GM18526 (cell line): ENCODE results near the gene VTA1.

Experiments used
- POLR2A ChIP-seq: IDR thresholded peaks from 3 replicates; pipeline ENCODE4 v1.6.1; 2011; ENCODE audit not compliant: insufficient read length; ENCODE audit errors: extremely low read depth

The VTA1 gene

DNA sequence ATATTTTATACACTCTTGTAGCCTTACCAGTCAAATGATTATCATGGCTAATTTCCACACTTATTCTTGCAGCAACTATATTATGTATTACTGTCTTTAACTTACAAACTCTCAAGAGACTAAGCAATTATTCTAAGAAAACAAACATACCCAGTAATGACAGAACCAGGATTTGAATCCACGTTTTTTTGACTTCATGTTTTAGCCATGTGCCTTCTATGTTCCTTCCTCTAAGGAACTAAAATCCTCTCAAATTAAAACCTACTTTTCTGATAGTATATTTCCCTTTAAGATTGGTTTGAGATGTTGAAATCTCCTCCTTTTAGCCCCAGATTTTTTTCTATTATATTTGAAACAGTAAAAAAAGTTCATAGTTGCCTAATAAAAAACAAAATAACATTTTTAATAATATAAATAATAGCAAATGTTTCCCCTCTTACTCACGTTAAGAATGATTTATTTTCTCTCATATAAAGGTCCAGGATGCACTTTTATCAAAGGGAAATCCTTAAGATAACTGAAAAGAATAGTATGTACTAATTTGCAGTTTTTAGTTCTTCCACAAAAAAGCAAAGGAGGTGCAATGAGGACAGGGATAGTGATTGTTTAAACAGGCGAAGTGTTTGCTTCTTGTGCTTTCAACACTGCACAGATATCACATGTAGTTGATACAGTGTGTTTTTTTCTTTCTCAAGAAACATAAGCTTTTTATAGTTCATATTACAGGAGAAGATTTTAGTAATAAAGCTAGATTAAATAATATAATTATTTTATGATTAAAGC lies 54.0 kb downstream of the VTA1 start:
- TF ChIP-seq POLR2A, result no peak

DNA sequence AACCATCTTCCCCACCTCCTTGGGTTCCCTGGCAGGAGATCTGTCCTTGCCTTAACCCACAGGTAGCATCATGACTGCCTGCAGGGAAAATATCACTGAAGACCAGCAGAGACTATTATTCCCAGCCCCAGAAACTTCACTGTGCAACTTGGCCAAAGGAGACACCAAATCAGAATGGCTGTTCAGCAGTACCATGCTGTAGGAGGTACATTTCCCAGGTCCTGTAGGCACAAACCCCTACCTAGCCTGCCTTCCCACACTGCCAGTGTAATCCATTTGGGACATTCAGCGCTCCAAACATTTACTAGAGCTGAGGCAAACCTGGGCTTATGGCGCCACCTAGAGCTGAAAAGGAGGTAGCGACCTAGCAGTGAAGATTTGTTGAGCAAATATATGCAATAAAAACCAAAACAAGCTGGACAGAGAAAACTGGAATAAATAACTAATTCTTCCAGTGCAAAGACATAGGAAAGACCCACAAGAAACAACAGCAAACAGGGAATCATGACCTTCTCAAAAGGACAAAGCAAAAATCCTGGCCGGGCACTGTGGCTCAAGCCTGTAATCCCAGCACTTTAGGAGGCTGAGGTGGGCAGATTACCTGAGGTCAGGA lies 60.3 kb downstream of the VTA1 start:
- TF ChIP-seq POLR2A, result no peak

DNA sequence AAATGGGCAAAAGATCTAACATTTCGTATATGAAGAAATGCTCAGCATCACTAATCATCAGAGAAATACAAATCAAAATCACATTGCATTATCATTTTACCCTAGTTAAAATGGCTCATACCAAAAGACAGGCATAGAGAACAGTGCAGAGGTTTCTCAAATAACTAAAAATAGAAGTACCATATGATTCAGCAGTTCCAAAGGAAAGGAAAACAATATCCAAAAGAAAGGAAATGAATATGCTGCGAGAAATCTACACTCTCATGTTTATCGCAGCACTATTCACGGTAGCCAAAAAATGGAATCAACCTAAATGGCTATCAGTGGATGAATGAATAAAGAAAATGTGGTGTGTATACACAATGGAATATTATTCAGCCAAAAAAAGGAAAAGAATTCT lies 63.5 kb downstream of the VTA1 start:
- no peak for TF ChIP-seq POLR2A

DNA sequence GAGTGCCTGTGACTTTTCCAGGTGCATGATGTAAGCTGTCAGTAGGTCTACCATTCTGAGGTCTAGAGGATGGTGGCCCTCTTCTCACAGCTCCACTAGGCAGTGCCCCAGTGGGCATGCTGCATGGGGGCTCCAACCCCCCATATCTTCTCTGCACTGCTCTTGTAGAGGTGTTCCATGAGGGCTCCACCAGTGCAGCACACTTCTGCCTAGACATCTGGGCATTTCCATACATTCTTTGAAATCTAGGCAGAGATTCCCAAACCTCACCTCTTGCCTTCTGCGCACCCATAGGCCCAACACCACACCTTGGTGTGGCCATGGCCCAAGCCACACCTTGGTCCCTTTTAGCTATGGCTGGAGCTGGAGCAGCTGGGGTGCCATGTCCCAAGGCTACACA lies 66.3 kb downstream of the VTA1 start:
- no peak for TF ChIP-seq POLR2A

DNA sequence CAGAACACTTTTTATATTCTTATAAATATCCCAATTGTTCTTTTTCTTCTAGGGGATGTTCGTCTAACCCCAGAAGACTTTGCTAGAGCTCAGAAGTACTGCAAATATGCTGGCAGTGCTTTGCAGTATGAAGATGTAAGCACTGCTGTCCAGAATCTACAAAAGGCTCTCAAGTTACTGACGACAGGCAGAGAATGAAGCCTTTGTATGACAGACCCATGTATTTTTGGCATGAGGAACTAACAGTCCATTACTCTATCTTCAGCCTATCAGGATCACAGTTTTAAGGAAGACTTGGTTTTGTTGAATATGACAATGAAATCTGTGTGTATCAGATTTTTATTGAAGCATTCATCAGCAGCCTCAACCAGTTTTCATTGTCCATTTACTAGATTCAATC lies 71.4 kb downstream of the VTA1 start:
- no peak for TF ChIP-seq POLR2A

DNA sequence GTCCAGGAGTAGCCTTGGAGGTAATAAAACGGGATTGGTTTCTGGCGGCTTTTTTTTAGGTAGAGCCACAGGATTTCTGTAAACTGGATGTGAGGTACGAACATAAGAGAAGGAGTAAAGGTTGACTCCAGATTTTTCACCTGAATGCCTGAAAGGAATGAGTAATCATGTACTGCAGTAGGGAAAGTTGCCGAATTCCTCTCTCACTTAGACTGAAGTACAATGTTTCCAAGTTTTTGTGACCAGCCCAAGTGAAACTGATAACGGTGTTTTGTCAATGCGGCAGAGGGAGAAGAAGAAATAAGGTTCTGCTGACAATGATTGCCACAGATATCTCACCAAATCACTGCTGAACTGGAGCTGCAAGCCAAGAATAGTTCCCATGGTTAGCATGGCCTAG lies 75.0 kb downstream of the VTA1 start:
- TF ChIP-seq POLR2A, result no peak

DNA sequence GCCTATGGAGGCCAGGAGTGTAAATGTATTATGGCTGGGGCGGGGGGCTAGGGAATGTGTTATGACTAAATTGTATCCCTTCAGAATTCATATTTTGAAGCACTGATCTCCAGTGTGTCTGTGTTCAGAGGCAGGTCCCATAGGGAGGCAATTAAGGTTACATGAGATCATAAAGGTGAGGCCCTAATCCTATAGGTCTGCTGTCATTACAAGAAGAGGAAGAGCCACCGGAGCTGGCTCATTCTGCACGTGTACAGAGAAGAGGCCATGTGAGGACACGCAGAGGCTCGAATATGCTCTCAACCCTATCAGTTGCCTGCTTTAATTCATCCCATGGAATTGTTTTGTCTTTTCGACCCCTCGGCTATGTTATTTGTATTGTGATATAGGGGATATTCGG lies 76.9 kb downstream of the VTA1 start:
- no peak for TF ChIP-seq POLR2A

DNA sequence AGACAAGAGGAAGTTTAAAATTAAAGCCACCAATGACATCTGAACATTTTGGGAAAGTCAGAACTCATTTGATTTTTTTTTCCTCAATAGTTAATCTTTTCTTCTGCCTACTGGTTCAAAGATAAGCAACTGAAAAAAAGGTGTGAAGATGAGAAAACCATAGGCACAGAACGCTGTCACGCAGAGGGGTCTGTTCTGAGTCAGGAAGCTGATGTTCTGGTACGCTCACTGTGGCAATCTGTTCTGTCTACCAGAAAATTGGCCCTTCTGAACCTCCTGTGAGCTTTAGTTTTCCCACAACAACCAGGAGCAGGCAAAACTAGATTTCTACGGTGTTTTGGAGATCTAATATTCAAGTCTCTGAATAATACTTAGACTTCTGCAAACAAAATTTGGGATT lies 78.1 kb downstream of the VTA1 start:
- TF ChIP-seq POLR2A, result no peak

DNA sequence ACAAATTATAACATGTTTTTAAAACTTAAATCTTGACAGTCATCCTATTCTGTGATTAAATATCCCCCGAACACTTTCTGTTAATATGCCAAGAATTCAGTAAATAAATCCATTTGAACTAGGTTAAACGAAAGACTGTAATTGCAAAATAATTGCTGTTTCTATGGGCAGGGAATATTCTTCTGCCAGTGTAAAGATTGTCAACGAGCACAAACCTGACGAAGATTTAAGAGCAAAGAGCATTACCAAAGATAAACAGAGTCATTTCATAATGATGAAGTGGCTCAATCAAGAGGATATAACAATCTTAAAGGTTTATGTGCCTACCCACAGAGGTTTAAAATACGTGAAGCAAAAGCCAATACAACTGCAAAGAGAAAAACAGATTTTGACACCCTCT lies 78.5 kb downstream of the VTA1 start:
- TF ChIP-seq POLR2A, result no peak

DNA sequence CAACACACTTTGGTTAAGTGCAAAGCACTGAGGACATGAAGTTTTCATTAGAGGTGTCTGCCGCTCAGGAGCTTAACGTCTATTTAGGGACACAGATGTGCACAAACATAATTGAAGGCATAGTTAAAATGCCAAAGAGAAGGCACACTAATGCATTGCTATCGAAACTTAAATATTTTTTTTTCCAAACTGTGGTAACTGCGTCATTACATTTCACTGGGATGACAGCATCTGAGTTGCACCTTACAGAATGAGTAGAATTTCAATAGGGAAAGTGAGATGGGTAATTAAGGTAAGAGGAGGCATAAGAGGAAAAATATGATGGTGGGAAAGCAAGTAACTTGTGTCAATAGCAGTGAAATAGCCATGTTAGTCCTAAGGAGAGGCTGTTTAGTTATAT lies 79.7 kb downstream of the VTA1 start:
- no peak for TF ChIP-seq POLR2A

DNA sequence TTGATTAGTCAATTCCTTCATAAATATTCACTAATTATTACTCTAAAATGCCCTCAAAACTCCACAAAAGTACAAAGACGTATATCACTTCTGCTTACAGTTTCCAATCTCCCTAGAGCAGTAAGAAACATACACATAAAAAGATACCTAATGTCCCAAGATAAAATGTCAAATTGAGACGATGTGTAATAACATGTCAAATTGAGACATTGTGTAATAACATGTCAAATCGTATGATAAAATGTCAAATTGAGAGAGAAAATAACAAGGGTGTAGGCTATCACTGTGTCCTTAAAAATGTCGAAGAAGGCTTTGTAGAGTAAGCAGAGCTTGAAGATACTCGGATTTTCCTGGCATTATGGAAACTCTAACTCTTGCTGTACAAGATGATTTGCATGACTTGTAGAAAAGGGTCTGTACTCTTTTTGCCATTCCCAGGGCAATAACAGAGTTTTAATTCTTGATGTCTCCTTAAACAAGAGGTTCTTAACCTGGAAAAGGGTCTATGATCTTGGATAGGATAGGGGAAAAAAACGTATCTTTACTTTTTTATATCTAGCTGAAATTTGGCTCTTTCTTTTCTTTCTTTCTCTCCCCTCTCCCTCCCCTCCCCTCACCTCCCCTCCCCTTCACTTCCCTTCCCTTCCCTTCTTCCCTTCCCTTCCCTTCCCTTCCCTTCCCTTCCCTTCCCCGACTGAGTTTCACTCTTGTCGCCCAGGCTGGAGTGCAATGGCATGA lies 87.1 kb downstream of the VTA1 start:
- no peak for TF ChIP-seq POLR2A

DNA sequence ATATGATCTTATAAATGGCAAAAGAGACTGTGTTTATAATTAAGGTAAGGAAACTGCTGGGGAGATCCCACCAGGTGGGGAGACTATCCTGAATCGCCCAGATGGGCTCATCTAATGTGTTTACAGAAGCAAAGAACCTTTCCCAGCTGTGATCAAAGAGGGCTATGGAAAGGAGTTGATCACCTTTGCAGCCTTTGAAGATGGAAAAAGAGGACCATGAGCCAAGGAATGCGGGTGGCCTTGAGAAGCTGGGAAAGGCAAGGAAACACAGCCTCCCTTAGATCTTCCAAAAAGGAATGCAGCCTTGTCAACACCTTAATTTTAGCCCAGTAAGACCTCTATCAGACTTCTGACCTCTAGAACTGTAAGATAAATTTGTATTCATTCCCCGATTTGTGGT lies 88.2 kb downstream of the VTA1 start:
- TF ChIP-seq POLR2A, result no peak

DNA sequence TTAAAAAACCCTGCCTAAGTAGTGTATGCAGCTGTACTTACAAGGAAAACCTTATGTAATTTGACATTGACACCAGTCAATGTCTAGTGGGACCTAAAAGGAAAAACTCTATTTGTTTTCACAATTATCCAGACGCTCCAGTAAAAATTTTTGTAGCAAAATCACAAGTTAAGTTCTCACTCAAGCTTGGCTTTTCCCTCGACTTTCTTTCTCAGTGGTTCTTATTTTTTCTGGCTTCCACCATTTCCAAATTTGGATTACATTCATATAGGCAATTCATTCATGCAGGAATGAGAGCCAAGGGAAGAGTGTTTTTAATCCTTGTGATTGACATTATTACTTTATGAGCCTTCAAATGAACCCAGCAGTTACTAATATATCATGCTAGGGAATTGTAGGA lies 88.7 kb downstream of the VTA1 start:
- TF ChIP-seq POLR2A, result no peak

DNA sequence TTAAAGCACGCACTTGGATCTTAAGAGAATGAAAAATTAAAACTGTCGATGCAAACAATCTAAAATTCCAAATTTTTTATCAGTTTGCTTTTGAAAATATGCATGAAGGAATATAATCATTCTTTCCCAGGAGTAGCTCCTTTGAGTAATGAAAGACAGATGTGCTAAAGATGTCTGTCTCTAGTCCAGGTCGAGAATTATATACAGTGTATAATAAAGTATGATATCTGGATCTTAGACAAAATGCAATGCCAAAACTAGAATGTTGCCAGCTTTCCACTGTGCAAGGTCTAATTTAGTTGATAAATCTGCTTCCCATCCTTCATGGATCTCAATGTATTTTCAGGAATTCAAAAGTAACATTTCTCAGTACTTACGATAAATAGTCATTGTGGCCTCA lies 89.6 kb downstream of the VTA1 start:
- no peak for TF ChIP-seq POLR2A

DNA sequence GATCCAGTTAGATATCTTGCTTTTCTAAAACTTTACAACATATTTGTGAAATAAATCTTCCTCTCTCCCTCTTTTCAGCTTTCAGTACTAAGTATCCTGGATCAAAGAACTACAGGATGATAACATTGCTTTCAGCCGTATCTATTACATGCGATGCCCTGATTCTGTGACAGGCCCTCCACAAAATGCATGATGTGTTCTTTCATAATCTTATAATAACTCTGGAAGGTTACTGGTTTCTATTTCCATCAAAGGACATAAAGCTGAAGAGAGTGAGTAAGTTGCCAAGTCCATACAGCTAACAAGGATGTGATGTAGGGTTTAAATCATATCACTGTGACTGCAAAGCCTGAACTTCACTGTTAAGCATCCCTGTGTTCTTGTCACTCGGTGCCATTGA lies 91.8 kb downstream of the VTA1 start:
- no peak for TF ChIP-seq POLR2A

DNA sequence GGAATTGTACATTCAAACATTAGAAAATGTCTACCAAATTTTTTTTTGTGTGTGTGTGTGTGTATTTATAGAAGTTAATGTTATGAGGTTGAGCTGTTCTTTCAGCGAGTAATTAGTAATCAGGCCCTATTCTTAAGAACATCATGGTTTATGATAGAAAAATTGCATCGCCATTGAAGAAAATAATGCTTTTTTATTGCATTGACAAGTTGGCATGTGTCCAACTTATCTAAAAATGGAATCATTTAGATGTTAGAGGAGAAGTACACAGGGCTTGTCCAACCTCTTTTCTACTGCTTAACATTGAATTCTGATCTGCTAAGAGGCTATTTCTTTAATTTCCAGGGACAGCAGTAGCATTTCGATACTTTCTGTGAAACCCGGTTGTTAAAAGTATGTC lies 93.1 kb downstream of the VTA1 start:
- no peak for TF ChIP-seq POLR2A
